Calu3 (cell line): ENCODE results near the gene C20orf144. TPM values are rescaled to one million over a fixed set of nuclear protein-coding genes. Genes with fewer than 3 reads are reported as not detected.

Experiments used
- BruUV-seq: library from RNA; stranded (reverse); fragments of 400-500 nt; replicated peaks from 2 replicates; lab custom pipeline; 2021; lab: Mats Ljungman, UMichigan
- CTCF ChIA-PET: fragments of 300-600 bp; sonication (Branson Sonifier 250); formaldehyde crosslinking; loops from one replicate; lab custom pipeline; 2022; ENCODE audit warnings: antibody characterized with exemption; lab: Charles Lee
- DNase-seq: peaks from one replicate; pipeline ENCODE4 v3.0.0; 2022
- H3K27ac Mint-ChIP-seq: one replicate; pipeline ENCODE4 v1.8.0; 2022; ENCODE audit warnings: mixed read lengths; ENCODE audit not compliant: unreplicated experiment
- H3K27me3 Mint-ChIP-seq: one replicate; pipeline ENCODE4 v1.8.0; 2022; ENCODE audit warnings: mixed read lengths; ENCODE audit not compliant: unreplicated experiment
- H3K36me3 Mint-ChIP-seq: one replicate; pipeline ENCODE4 v1.8.0; 2022; ENCODE audit warnings: mild to moderate bottlenecking, moderate library complexity, mixed read lengths; ENCODE audit not compliant: insufficient read depth, unreplicated experiment
- H3K4me1 Mint-ChIP-seq: one replicate; pipeline ENCODE4 v1.8.0; 2022; ENCODE audit warnings: mild to moderate bottlenecking, low read depth, mixed read lengths; ENCODE audit not compliant: unreplicated experiment
- H3K4me3 Mint-ChIP-seq: one replicate; pipeline ENCODE4 v1.8.0; 2022; ENCODE audit warnings: mild to moderate bottlenecking, low read depth, moderate library complexity, mixed read lengths; ENCODE audit not compliant: unreplicated experiment
- H3K9me3 Mint-ChIP-seq: one replicate; pipeline ENCODE4 v1.8.0; 2022; ENCODE audit warnings: low read depth, mixed read lengths; ENCODE audit not compliant: unreplicated experiment
- intact Hi-C: fragments of 100-400 bp; cut with micrococcal nuclease; formaldehyde crosslinking; loops from one replicate; pipeline ENCODE4 v1.10.0; 2022; ENCODE audit not compliant: unreplicated experiment
- total RNA-seq: library from RNA; stranded (reverse); gene quantifications from 2 replicates; pipeline ENCODE4 v1.2.3, GENCODE V29; 2022
- TF ChIP-seq, protein P1 (sequence below): fragments of 200-600 bp; IDR thresholded peaks from one replicate; pipeline ENCODE4 v1.8.0; 2022; ENCODE audit warnings: antibody characterized with exemption; ENCODE audit not compliant: unreplicated experiment

The C20orf144 gene
- total RNA-seq, 1 experiment from 2014 or later: 0.45 TPM

GRCh38 chr20:33664085-33664761 is 2.1 kb downstream of the C20orf144 start:
- Mint-ChIP-seq H3K4me3 (peak overlapping the region; percentile 89), H3K36me3 (peaks cover 63% of the 10 kb centered on the region), H3K4me1 (peaks cover 39% of the 10 kb centered on the region), H3K27ac (peak overlapping the region; percentile 81), H3K27me3 (no peaks in the 10 kb centered on the region), H3K9me3 (no peaks in the 10 kb centered on the region)
- TF ChIP-seq, protein P1, sequence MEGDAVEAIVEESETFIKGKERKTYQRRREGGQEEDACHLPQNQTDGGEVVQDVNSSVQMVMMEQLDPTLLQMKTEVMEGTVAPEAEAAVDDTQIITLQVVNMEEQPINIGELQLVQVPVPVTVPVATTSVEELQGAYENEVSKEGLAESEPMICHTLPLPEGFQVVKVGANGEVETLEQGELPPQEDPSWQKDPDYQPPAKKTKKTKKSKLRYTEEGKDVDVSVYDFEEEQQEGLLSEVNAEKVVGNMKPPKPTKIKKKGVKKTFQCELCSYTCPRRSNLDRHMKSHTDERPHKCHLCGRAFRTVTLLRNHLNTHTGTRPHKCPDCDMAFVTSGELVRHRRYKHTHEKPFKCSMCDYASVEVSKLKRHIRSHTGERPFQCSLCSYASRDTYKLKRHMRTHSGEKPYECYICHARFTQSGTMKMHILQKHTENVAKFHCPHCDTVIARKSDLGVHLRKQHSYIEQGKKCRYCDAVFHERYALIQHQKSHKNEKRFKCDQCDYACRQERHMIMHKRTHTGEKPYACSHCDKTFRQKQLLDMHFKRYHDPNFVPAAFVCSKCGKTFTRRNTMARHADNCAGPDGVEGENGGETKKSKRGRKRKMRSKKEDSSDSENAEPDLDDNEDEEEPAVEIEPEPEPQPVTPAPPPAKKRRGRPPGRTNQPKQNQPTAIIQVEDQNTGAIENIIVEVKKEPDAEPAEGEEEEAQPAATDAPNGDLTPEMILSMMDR: no peak
- intact Hi-C loops: loop anchor here (10.0 kb wide), 1 partner anchor 451 kb away; the partner anchor contains the start of gene EIF2S2
- no TSS peak for BruUV-seq
- CTCF ChIA-PET: interaction anchor here (0.6 to 2.7 kb wide), 6 partner anchors 9 to 263 kb away, joined by 3 to 16 read pairs (median 6); partner anchors contain the start of gene CDK5RAP1
- DNase-seq: no peak

DNA sequence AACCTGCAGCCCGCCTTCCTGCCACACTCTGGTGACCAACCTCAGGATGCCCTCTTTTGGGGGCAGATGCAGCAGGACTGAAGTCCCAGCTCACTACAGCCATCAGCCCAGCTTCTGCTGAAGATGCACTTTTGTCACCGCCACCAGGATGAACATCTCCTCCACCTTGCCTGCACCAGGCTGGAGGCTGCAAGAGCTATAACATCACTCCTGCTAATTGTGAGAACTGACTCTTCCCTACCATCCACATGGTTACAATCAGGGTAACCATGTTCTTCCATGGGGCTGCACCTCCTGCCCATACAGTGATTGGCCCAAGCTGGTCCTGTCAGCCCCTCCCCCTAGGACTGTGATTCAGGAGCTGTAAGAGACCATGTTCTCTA is 2.6 kb downstream of the C20orf144 start:
- intact Hi-C loops: loop anchor here (5.0 to 10.0 kb wide), 3 partner anchors 68 to 450 kb away; partner anchors contain the start of genes CDK5RAP1, EIF2S2 and ZNF341
- Mint-ChIP-seq H3K27me3 (no peaks in the 10 kb centered on the region), H3K36me3 (peaks cover 63% of the 10 kb centered on the region)

DNA sequence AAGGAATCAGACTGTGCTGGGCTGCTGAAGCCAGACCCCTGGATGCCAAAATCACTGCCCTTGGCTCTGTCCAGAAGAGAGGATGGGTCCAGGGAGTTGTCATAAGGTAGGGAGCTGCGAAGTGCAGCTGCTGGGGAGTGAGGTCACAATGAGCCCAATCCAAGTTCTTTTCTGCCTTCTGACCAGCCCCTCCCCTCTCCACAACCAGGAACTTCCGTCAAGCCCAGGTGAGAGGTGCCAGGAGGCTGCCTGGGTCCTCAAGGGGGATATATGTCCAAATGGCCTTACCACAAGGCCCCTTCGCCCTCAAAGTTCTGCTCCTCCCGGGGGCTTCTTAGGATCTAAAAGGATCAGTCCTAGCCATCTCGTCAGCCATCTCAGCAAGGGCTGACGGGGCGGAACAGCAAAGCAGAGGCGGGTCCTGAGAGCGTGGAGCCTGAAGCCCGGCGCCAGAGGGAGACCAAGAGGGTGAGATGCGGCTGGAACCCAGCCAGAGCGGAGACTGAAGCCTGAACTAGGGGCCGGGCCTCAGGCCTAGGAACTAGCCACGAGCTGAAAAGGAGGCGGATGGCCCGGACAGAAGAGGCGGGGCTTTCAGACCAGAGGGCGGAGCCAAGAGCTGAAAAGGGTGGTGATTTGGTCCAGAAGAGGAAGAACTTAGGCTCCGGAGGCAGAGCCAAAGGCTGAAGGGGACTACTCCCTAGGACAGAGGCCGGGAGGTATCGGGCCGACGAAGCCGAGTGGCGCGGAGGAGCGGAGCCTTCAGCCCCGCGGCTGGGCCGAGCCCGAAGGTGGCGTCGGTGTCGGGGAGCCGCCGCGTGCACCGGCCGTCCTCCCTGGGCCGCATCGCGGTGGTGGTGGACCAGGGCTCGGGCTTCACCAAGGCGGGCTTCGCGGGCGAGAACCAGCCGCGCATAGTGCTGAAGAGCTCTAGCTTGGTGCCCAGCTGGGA is 4.4 kb downstream of the C20orf144 start, which contains the start of gene ACTL10:
ACTL10 (plus strand) TSS at position 651 of the 952 bp plus-strand sequence. CDS start 555 bp downstream, outside the sequence.
- CTCF ChIA-PET: interaction anchor here (0.6 to 3.4 kb wide), 17 partner anchors 10 to 403 kb away, joined by 3 to 47 read pairs (median 3); partner anchors contain the start of genes CBFA2T2, CDK5RAP1, PXMP4 and ZNF341
- Mint-ChIP-seq H3K4me3 (peak within 1 kb of the TSS; percentile 77), H3K9me3 (no peaks in the 10 kb centered on the region), H3K4me1 (peaks cover 39% of the 10 kb centered on the region), H3K27me3 (no peaks in the 10 kb centered on the region), H3K27ac (peak within 1 kb of the TSS; percentile 90), H3K36me3 (peaks cover 67% of the 10 kb centered on the region)
- TF ChIP-seq, protein P1: no peak
- DNase-seq: peak; percentile 99
- intact Hi-C loops: loop anchor here (5.0 to 10.0 kb wide), 3 partner anchors 66 to 448 kb away; partner anchors contain the start of genes CDK5RAP1, EIF2S2 and ZNF341
- TSS peak; percentile 22 for BruUV-seq

More for the DNA sequence above, 2.6 kb downstream of the C20orf144 start:
- TF ChIP-seq, protein P1: no peak
- peaks cover 39% of the 10 kb centered on the region for H3K4me1 Mint-ChIP-seq
- peak overlapping the region; percentile 89 for H3K4me3 Mint-ChIP-seq
- no TSS peak for BruUV-seq
- H3K9me3 Mint-ChIP-seq: no peaks in the 10 kb centered on the region
- peak overlapping the region; percentile 81 for H3K27ac Mint-ChIP-seq
- DNase-seq: no peak
- CTCF ChIA-PET: interaction anchor here (2.2 to 2.7 kb wide), 2 partner anchors 11 to 13 kb away, joined by 9 to 16 read pairs; no protein-coding TSS in a partner anchor

DNA sequence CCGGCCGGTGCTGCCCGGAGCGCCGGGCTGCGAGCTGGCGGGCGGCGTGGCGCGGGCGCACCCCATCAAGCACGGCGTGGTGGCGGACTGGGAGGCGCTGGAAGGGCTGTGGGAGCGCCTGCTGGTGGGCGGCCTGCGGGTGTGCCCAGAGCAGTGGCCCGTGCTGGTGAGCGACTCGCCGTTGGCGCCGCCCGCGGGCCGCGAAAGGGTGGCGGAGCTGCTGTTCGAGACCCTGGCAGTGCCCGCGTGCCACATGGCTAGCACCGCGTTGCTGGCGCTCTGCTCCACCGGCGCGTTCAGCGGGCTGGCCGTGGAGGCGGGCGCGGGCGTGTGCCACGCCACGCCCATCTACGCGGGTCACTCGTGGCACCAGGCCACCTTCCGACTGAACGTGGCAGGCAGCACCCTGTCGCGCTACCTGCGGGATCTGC is 5.1 kb downstream of the C20orf144 start:
- H3K4me3 Mint-ChIP-seq: peak overlapping the region; percentile 77
- BruUV-seq: no TSS peak
- intact Hi-C loops: loop anchor here (5.0 to 10.0 kb wide), 3 partner anchors 65 to 448 kb away; partner anchors contain the start of genes CDK5RAP1, EIF2S2 and ZNF341
- DNase-seq: peak; percentile 67
- CTCF ChIA-PET: interaction anchor here (0.6 to 3.4 kb wide), 19 partner anchors 9 to 921 kb away, joined by 3 to 47 read pairs (median 3); partner anchors contain the start of genes CBFA2T2, CDK5RAP1, PXMP4 and ZNF341
- H3K4me1 Mint-ChIP-seq: peaks cover 39% of the 10 kb centered on the region
- peaks cover 66% of the 10 kb centered on the region for H3K36me3 Mint-ChIP-seq
- H3K27ac Mint-ChIP-seq: peak overlapping the region; percentile 90
- no peaks in the 10 kb centered on the region for H3K27me3 Mint-ChIP-seq
- no peaks in the 10 kb centered on the region for H3K9me3 Mint-ChIP-seq
- TF ChIP-seq, protein P1: no peak
